GM18951 (cell line): Measurements from ENCODE around the gene DGKQ.

ENCODE experiments used
- POLR2A ChIP-seq: IDR thresholded peaks from 4 replicates; pipeline ENCODE4 v1.6.1; 2011; ENCODE audit warnings: mild to moderate bottlenecking; ENCODE audit not compliant: insufficient read length, insufficient read depth; ENCODE audit errors: extremely low read depth
- in situ Hi-C: fragments of 300-500 bp; cut with MboI; formaldehyde crosslinking; loops from one replicate; pipeline ENCODE4 v1.12.0; 2022; ENCODE audit warnings: low sequenced_read_pairs, mixed read lengths, inconsistent platforms; ENCODE audit not compliant: unreplicated experiment

DGKQ gene

DNA sequence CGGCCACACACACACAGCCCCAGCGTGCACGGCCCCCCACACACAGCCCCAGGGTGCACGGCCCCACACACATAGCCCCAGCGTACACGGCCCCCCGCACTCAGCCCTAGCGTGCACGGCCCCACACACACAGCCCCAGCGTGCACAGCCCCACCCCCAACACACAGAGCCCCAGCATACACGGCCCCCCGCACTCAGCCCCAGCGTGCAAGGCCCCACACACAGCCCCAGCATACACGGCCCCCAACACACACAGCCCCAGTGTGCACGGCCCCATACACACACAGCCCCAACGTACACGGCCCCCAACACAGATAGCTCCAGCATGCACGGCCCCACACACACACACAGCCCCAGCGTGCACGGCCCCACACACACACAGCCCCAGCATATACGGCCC, 58.8 kb downstream of the DGKQ start:
- in situ Hi-C loops = no loop called here
- TF ChIP-seq POLR2A = no peak

DNA sequence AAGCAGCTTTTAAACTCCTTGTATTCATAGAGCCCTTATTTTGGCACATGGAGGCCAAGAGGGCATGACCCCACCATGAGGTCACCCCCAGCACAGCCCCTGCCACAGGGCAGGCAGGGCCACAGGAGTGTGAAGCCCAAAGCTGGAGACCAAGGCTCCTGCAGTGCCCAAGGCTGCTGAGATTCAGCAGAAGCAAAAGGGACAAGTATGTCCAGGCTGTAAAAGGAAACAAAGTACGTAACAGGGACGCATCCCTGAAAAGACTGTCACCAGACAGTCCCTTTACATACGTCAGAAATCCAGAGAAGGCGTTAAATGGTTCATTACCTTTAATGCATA, 60.1 kb downstream of the DGKQ start:
- no peak for TF ChIP-seq POLR2A
- in situ Hi-C loops = no loop called here

DNA sequence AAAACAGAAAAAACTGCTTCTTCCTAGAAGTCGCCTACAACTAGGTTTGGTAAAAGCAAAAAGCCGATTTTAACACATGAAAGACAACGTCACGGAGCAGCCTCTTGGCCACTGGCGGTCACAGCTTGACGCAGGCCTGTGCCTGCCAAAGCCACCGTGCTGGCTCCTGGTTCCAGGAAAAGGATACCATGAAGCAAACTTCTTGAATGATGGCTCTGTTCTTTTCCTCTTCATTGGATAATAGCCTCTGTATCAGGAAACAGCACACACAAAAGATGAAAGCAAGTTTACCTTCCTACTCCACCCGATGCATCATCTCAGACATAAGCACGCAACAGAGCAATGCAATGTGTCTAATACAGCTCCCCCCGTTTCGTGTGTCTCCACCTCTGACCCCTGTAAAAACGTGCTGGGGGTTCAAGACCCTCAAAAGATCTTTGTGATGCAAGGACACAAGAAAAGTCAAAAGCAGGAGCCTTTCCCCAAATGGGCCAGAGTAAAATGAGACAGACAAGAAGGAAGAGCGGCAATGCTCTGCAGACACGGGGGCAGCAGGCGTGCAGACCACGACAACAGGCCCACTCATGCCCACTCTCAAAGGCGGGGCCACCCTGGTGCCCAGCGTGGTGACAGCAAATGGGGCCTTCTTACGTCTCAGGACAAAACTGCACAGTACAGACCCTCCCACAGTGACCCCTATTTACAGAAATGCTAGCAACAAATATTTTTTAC, 60.7 kb downstream of the DGKQ start:
- in situ Hi-C loops = no loop called here
- no peak for TF ChIP-seq POLR2A

DNA sequence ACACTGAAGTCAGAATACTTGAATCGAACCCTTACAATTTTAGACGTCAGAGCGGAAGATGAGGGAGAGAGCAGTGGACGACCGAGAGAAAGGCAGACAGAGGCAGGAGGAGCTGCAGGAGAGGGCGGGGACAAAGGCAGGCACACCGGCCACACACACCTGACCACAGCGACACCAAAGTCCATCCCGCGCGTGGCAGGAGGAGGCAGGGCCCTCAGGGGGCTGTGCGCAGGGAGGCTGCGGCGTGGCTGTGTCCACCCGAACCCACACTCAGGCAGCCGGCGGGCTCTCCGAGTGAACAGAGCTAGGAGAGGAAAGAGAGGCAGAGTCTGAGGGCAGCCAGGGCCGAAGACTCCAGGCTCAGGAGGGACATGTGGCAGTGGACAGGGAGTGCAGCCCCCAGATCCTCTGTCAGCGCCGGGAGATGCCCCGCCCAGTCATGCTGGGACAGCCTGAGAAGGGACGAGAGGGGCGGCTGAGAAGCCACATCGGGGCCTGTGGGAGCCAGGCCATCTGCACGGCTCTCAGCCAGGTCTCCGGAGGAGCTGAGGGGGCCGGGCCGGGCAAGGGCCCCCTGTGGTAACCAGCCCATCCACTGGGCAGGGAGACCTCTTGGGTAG, 61.4 kb downstream of the DGKQ start:
- in situ Hi-C loops = no loop called here
- TF ChIP-seq POLR2A = no peak

DNA sequence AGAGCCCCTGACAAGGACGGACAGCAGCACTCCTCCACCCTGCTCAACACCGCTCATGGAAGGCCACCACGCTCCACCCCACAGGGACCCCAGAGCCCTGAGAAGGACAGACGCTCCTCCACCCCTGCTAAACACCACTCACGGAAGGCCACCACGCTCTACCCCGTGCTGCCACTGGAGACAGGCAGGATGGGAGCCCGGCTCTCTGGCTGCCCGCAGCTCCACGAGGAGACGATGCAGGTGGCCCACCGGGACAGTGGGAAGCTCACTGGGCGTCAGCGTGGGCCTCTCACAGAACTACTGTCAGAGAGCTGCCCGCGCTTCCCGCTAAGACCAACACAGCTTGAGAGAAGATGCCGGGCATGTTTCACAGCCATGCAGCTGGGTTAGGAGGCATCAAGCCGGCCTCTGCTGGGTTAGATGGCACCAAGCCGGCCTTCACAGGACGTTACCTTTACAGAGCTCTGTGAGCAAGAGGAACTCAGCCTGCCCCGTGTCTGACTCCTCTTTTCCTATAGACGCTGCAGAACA, 62.1 kb downstream of the DGKQ start:
- TF ChIP-seq POLR2A = no peak
- in situ Hi-C loops = no loop called here

DNA sequence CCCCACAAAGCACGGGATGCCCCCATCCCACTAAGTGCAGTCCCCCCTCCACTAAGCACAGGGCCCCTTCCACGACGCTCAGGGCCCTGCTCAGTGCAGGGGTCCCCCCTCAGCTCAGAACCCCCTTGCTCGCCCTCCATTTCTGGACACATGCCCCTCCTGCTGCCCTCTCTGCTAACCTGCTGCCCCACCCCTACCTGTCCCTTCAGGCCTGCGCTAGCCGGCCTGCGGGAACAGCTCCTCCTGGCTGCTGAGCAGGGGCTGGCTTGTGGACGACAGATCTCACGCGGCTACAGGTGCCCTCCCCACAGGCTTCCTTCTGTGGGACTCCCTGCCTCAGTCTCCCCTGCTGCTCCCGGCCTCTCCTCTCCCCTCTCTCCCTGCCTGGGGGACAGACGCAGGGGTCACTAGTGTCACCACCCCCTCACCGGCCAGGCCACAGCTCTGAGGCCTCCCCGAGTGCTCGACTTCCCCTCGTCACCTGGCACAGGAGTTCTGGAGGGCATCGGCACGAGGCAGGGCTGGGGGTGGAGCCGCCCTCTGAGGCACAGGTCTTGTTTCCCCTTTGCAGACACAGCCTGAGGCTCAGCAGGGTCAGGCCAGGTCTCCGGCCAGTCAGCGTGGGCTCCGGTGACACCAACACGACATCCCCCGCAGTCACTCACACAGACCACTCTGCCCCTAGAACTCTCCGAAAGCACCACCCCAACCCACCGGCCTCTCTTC, 62.8 kb downstream of the DGKQ start:
- in situ Hi-C loops = no loop called here

DNA sequence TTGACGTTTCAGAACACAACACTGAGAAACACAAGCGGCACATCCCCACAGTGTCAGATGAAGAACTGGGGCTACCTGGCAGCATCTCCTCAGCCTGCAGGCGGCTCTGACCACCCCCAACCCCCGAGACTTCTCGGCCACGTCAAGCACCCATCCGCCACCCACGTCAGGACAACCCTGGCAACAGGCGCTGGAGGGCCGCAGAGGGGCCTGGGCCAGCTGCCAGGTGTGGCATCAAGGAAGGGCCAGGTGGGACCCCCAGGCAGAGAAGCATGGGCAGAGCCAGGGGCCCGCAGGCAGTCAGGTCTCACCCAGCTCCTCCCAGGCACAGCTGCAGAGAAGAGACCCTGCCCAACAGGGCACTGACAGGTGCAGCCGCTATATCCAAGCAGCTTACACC, 63.5 kb downstream of the DGKQ start:
- in situ Hi-C loops = no loop called here
- no peak for TF ChIP-seq POLR2A

More for the DNA sequence above, 62.8 kb downstream of the DGKQ start:
- no peak for TF ChIP-seq POLR2A

DNA sequence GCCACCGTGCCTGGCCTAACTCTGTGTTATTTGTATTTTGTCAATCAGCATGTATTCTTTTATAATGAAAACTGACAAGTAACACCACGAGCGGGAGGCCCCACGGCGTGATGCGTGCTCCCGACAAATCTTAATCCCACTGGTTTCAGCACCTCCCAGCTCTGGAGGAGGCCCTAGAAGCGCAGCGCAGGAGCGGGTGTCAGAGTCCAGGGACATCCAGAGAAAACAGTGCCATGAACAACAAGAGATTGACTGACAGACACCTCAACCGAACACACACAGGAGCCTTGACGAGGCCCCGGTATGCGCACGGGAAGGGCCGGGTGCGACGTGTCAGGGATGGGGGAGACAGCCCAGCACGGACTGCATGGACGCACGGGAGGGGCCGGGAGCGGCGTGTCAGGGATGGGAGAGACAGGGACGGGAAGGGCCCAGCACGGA, 64.2 kb downstream of the DGKQ start:
- TF ChIP-seq POLR2A = no peak
- in situ Hi-C loops = no loop called here
